ENCODE results near the gene POLR2C. TPM values are rescaled to one million over a fixed set of nuclear protein-coding genes. Genes with fewer than 3 reads are reported as not detected.
A peak's percentile ranks its signal among the peaks of the same experiment; 100 is the strongest.

The POLR2C gene
- total RNA-seq, 1 donor from 2014 or later: 46.9 TPM

- intact Hi-C loops (cut with DNase I): loop anchor here (1.0 to 5.0 kb wide), 2 partner anchors 41 to 146 kb away; partner anchors contain the start of gene DOK4
Observed at GRCh38 chr16:57446531-57447185, 15.8 kb upstream of the POLR2C start.

GRCh38 chr16:57447186-57447962 lies 15.1 kb upstream of the POLR2C start, which contains the start of the genes CIAPIN1 and COQ9:
CIAPIN1 (minus strand) TSS chr16:57447385; CDS start chr16:57440928, 6,457 bp downstream.
COQ9 (plus strand) TSS chr16:57447479; CDS start chr16:57447506, 27 bp downstream.
- intact Hi-C loops (cut with DNase I): loop anchor here (1.0 to 5.0 kb wide), 2 partner anchors 40 to 147 kb away; partner anchors contain the start of gene DOK4
- peak; percentile 98 for DNase-seq (ENCODE audit: low spot score)

More at GRCh38 chr16:57446531-57447185, 15.8 kb upstream of the POLR2C start:
- no peak for DNase-seq (ENCODE audit: low spot score)

GRCh38 chr16:57452021-57452420 lies 10.5 kb upstream of the POLR2C start:
- intact Hi-C loops (cut with DNase I): no loop called here
- DNase-seq (ENCODE audit: low spot score): no peak

- intact Hi-C loops (cut with DNase I): loop anchor here (5.0 kb wide), 1 partner anchor 74 kb away; the partner anchor contains the start of gene CCDC102A
Observed at GRCh38 chr16:57462978-57463362, 491 bp downstream of the POLR2C start.

GRCh38 chr16:57464523-57464922 lies 2.0 kb downstream of the POLR2C start:
- intact Hi-C loops (cut with DNase I): loop anchor here (5.0 kb wide), 1 partner anchor 73 kb away; the partner anchor contains the start of gene CCDC102A

More at GRCh38 chr16:57462978-57463362, 491 bp downstream of the POLR2C start:
- no peak for DNase-seq (ENCODE audit: low spot score)

GRCh38 chr16:57468346-57468745 lies 5.9 kb downstream of the POLR2C start:
- DNase-seq (ENCODE audit: low spot score): no peak
- intact Hi-C loops (cut with DNase I): no loop called here

More at GRCh38 chr16:57464523-57464922, 2.0 kb downstream of the POLR2C start:
- no peak for DNase-seq (ENCODE audit: low spot score)

- DNase-seq (ENCODE audit: low spot score): peak; percentile 54
- intact Hi-C loops (cut with DNase I): no loop called here
Observed at GRCh38 chr16:57469046-57469445, 6.6 kb downstream of the POLR2C start.

- DNase-seq (ENCODE audit: low spot score): peak; percentile 51
- intact Hi-C loops (cut with DNase I): no loop called here
Observed at GRCh38 chr16:57469917-57470470, 7.5 kb downstream of the POLR2C start.

GRCh38 chr16:57470711-57471110 lies 8.2 kb downstream of the POLR2C start:
- intact Hi-C loops (cut with DNase I): no loop called here
- peak; percentile 82 for DNase-seq (ENCODE audit: low spot score)

GRCh38 chr16:57471209-57471608 lies 8.7 kb downstream of the POLR2C start:
- intact Hi-C loops (cut with DNase I): no loop called here
- DNase-seq (ENCODE audit: low spot score): peak; percentile 6

GRCh38 chr16:57471852-57472664 lies 9.6 kb downstream of the POLR2C start:
- DNase-seq (ENCODE audit: low spot score): peak; percentile 47
- intact Hi-C loops (cut with DNase I): no loop called here

GRCh38 chr16:57472665-57473060 lies 10.2 kb downstream of the POLR2C start:
- intact Hi-C loops (cut with DNase I): no loop called here
- DNase-seq (ENCODE audit: low spot score): peak; percentile 56

- intact Hi-C loops (cut with DNase I): no loop called here
- DNase-seq (ENCODE audit: low spot score): peak; percentile 33
Observed at GRCh38 chr16:57473176-57473840, 10.8 kb downstream of the POLR2C start.

- intact Hi-C loops (cut with DNase I): no loop called here
- DNase-seq (ENCODE audit: low spot score): peak; percentile 63
Observed at GRCh38 chr16:57473906-57474305, 11.4 kb downstream of the POLR2C start.

GRCh38 chr16:57474671-57475661 lies 12.5 kb downstream of the POLR2C start:
- intact Hi-C loops (cut with DNase I): loop anchor here (5.0 kb wide), 1 partner anchor 42 kb away; no protein-coding TSS in a partner anchor
- DNase-seq (ENCODE audit: low spot score): peak; percentile 55

- DNase-seq (ENCODE audit: low spot score): peak; percentile 81
- intact Hi-C loops (cut with DNase I): loop anchor here (5.0 kb wide), 1 partner anchor 41 kb away; no protein-coding TSS in a partner anchor
Observed at GRCh38 chr16:57475711-57476339, 13.3 kb downstream of the POLR2C start.

All from cardiac septum (tissue), 1 donor.